HG03460 (cell line): ENCODE results near the gene PSORS1C2.

Experiments used
- ATAC-seq: cut with Tn5 transposase; IDR thresholded peaks from one replicate; pipeline ENCODE4 v1.9.1; 2021; ENCODE audit not compliant: unreplicated experiment

PSORS1C2 gene

GRCh38 chr6:31142361-31142761, 3.5 kb upstream of the PSORS1C2 start:
- no peak for ATAC-seq

- no peak for ATAC-seq
These were observed 1.8 kb upstream of the PSORS1C2 start for GRCh38 chr6:31140643-31141042.

GRCh38 chr6:31139599-31139998, 733 bp upstream of the PSORS1C2 start:
- ATAC-seq: no peak

GRCh38 chr6:31135710-31136109, 3.2 kb downstream of the PSORS1C2 start:
- no peak for ATAC-seq

- no peak for ATAC-seq
These were observed 6.1 kb downstream of the PSORS1C2 start for GRCh38 chr6:31132806-31133205.

GRCh38 chr6:31131595-31131994, 7.3 kb downstream of the PSORS1C2 start:
- no peak for ATAC-seq

GRCh38 chr6:31130751-31131150, 8.1 kb downstream of the PSORS1C2 start:
- ATAC-seq: no peak

- no peak for ATAC-seq
These were observed 9.7 kb downstream of the PSORS1C2 start for GRCh38 chr6:31129130-31129529.

- no peak for ATAC-seq
These were observed 10.7 kb downstream of the PSORS1C2 start for GRCh38 chr6:31128093-31128676.

- ATAC-seq: no peak
These were observed 12.3 kb downstream of the PSORS1C2 start for GRCh38 chr6:31126396-31127175.

GRCh38 chr6:31125586-31126363, 13.1 kb downstream of the PSORS1C2 start:
- ATAC-seq: no peak

- no peak for ATAC-seq
These were observed 13.7 kb downstream of the PSORS1C2 start for GRCh38 chr6:31125162-31125561.

- no peak for ATAC-seq
These were observed 15.8 kb downstream of the PSORS1C2 start for GRCh38 chr6:31122791-31123706.

GRCh38 chr6:31121131-31121790, 17.6 kb downstream of the PSORS1C2 start:
- ATAC-seq: no peak

GRCh38 chr6:31120151-31120915, 18.5 kb downstream of the PSORS1C2 start, which contains the start of gene CDSN:
CDSN (minus strand) TSS chr6:31120446; CDS start chr6:31120419, 27 bp downstream.
- no peak for ATAC-seq

- no peak for ATAC-seq
These were observed 20.7 kb downstream of the PSORS1C2 start for GRCh38 chr6:31118178-31118577.

GRCh38 chr6:31116661-31117385, 22.0 kb downstream of the PSORS1C2 start:
- ATAC-seq: no peak

- no peak for ATAC-seq
These were observed 22.8 kb downstream of the PSORS1C2 start for GRCh38 chr6:31115941-31116560.
